HL-60 (cell line): Measurements from ENCODE around the gene GCNT2.

Experiments used
- DNase-seq, 2 experiments: peaks; one replicate each; pipeline ENCODE4 v3.0.0-alpha.2; 2010 to 2020; ENCODE audit warnings: low read depth in 1 of 2, low spot score in 1 of 2
- H3K27ac ChIP-seq: fragments of 250-450 bp; sonication (Bioruptor Pico); replicated peaks from 2 replicates; pipeline ENCODE4 v1.5.1; 2020; ENCODE audit warnings: mild to moderate bottlenecking, moderate library complexity
- H3K27me3 ChIP-seq: fragments of 250-450 bp; sonication (Bioruptor Pico); 2 replicates; pipeline ENCODE4 v1.5.1; 2021; ENCODE audit warnings: mild to moderate bottlenecking, moderate library complexity; ENCODE audit not compliant: insufficient read depth, poor library complexity, severe bottlenecking
- H3K4me3 ChIP-seq: replicated peaks from 2 replicates; pipeline ENCODE4 v1.5.1; 2011; ENCODE audit warnings: mild to moderate bottlenecking, control low read depth, low read length; ENCODE audit not compliant: insufficient read depth
- GABPA ChIP-seq: IDR thresholded peaks from 2 replicates; pipeline ENCODE4 v1.6.1; 2012; ENCODE audit warnings: low read depth
- POLR2AphosphoS5 ChIP-seq: IDR thresholded peaks from 2 replicates; pipeline ENCODE4 v1.6.1; 2012; ENCODE audit warnings: low read depth
- SPI1 ChIP-seq: IDR thresholded peaks from 2 replicates; pipeline ENCODE4 v1.6.1; 2012; ENCODE audit warnings: low read depth, mild to moderate bottlenecking, borderline replicate concordance
- TF ChIP-seq, protein P1 (sequence below): IDR thresholded peaks from 2 replicates; pipeline ENCODE4 v1.6.1; 2012; ENCODE audit warnings: low read depth; ENCODE audit not compliant: insufficient replicate concordance
- TF ChIP-seq, protein P2 (sequence below): IDR thresholded peaks from one replicate; pipeline ENCODE4 v1.5.1; 2011; ENCODE audit warnings: low read length, control low read depth, inconsistent platforms; ENCODE audit not compliant: insufficient read depth

GCNT2 gene

DNA sequence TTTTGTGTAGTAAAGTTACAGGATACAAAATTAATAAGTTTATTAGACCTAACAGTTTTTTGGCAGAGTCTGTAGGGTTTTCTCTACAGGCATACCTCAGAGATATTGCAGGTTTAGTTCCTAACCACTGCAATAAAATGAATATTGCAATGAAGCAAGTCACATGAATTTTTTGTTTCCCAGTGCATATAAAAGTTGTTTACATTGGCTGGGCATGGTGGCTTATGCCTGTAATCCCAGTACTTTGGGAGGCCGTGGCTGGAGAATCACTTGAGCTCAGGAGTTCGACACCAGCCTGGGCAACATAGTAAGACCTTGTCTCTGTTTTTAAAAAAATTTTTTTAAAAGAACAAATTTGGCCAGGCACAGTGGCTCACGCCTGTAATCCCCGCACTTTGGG is 157.3 kb downstream of the GCNT2 start:
- H3K4me3 ChIP-seq: no peak overlapping the region
- H3K27ac ChIP-seq: no peak overlapping the region
- H3K27me3 ChIP-seq: no peaks in the 10 kb centered on the region
- no peak for DNase-seq
- no peak for TF ChIP-seq POLR2AphosphoS5
- TF ChIP-seq SPI1: no peak
- TF ChIP-seq, protein P1, sequence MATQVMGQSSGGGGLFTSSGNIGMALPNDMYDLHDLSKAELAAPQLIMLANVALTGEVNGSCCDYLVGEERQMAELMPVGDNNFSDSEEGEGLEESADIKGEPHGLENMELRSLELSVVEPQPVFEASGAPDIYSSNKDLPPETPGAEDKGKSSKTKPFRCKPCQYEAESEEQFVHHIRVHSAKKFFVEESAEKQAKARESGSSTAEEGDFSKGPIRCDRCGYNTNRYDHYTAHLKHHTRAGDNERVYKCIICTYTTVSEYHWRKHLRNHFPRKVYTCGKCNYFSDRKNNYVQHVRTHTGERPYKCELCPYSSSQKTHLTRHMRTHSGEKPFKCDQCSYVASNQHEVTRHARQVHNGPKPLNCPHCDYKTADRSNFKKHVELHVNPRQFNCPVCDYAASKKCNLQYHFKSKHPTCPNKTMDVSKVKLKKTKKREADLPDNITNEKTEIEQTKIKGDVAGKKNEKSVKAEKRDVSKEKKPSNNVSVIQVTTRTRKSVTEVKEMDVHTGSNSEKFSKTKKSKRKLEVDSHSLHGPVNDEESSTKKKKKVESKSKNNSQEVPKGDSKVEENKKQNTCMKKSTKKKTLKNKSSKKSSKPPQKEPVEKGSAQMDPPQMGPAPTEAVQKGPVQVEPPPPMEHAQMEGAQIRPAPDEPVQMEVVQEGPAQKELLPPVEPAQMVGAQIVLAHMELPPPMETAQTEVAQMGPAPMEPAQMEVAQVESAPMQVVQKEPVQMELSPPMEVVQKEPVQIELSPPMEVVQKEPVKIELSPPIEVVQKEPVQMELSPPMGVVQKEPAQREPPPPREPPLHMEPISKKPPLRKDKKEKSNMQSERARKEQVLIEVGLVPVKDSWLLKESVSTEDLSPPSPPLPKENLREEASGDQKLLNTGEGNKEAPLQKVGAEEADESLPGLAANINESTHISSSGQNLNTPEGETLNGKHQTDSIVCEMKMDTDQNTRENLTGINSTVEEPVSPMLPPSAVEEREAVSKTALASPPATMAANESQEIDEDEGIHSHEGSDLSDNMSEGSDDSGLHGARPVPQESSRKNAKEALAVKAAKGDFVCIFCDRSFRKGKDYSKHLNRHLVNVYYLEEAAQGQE: no peak
- TF ChIP-seq, protein P2, sequence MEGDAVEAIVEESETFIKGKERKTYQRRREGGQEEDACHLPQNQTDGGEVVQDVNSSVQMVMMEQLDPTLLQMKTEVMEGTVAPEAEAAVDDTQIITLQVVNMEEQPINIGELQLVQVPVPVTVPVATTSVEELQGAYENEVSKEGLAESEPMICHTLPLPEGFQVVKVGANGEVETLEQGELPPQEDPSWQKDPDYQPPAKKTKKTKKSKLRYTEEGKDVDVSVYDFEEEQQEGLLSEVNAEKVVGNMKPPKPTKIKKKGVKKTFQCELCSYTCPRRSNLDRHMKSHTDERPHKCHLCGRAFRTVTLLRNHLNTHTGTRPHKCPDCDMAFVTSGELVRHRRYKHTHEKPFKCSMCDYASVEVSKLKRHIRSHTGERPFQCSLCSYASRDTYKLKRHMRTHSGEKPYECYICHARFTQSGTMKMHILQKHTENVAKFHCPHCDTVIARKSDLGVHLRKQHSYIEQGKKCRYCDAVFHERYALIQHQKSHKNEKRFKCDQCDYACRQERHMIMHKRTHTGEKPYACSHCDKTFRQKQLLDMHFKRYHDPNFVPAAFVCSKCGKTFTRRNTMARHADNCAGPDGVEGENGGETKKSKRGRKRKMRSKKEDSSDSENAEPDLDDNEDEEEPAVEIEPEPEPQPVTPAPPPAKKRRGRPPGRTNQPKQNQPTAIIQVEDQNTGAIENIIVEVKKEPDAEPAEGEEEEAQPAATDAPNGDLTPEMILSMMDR: no peak
- TF ChIP-seq GABPA: no peak
